Measurements from ENCODE around the gene TTLL9. TPM values are rescaled to one million over a fixed set of nuclear protein-coding genes. Genes with fewer than 3 reads are reported as not detected.
"Not testable (repeated sequence)": the region's sequence is repeated elsewhere in the genome, so short reads cannot be mapped to it uniquely, and the experiment has no call there.

TTLL9 gene
- total RNA-seq, 1 donor from 2014 or later: 0.24 TPM

GRCh38 chr20:31927627-31928159 is 57.3 kb downstream of the TTLL9 start:
- DNase-seq (ENCODE audit: extremely low spot score, unreplicated experiment): no peak
- TF ChIP-seq CTCF (IDR thresholded peaks at IDR 0.05): no peak
- Mint-ChIP-seq H3K4me1 (ENCODE audit: unreplicated experiment) (no peaks in the 10 kb centered on the region), H3K36me3 (ENCODE audit: unreplicated experiment) (no peaks in the 10 kb centered on the region), H3K27ac (ENCODE audit: unreplicated experiment) (no peak overlapping the region), H3K9me3 (ENCODE audit: unreplicated experiment) (no peaks in the 10 kb centered on the region), H3K27me3 (ENCODE audit: unreplicated experiment) (peaks cover 57% of the 10 kb centered on the region), H3K4me3 (ENCODE audit: unreplicated experiment) (no peak overlapping the region)

- H3K4me1 Mint-ChIP-seq (ENCODE audit: unreplicated experiment); H3K9me3 Mint-ChIP-seq (ENCODE audit: unreplicated experiment); DNase-seq (ENCODE audit: extremely low spot score, unreplicated experiment); H3K36me3 Mint-ChIP-seq (ENCODE audit: unreplicated experiment); H3K27ac Mint-ChIP-seq (ENCODE audit: unreplicated experiment); H3K4me3 Mint-ChIP-seq (ENCODE audit: unreplicated experiment): not testable (repeated sequence)
- peaks cover 51% of the 10 kb centered on the region for H3K27me3 Mint-ChIP-seq (ENCODE audit: unreplicated experiment)
Observed at GRCh38 chr20:31929631-31930030, 59.2 kb downstream of the TTLL9 start.

- Mint-ChIP-seq H3K9me3 (ENCODE audit: unreplicated experiment) (no peaks in the 10 kb centered on the region), H3K36me3 (ENCODE audit: unreplicated experiment) (no peaks in the 10 kb centered on the region), H3K27me3 (ENCODE audit: unreplicated experiment) (peaks cover 45% of the 10 kb centered on the region), H3K27ac (ENCODE audit: unreplicated experiment) (no peak overlapping the region), H3K4me1 (ENCODE audit: unreplicated experiment) (no peaks in the 10 kb centered on the region), H3K4me3 (ENCODE audit: unreplicated experiment) (no peak overlapping the region)
- no peak for DNase-seq (ENCODE audit: extremely low spot score, unreplicated experiment)
- TF ChIP-seq CTCF (IDR thresholded peaks at IDR 0.05): no peak
Observed at GRCh38 chr20:31930779-31931178, 60.3 kb downstream of the TTLL9 start.

- no peak overlapping the region for H3K4me3 Mint-ChIP-seq (ENCODE audit: unreplicated experiment)
- H3K27me3 Mint-ChIP-seq (ENCODE audit: unreplicated experiment): peaks cover 26% of the 10 kb centered on the region
- H3K4me1 Mint-ChIP-seq (ENCODE audit: unreplicated experiment): no peaks in the 10 kb centered on the region
- H3K36me3 Mint-ChIP-seq (ENCODE audit: unreplicated experiment): no peaks in the 10 kb centered on the region
- TF ChIP-seq CTCF (IDR thresholded peaks at IDR 0.05): no peak
- no peak overlapping the region for H3K27ac Mint-ChIP-seq (ENCODE audit: unreplicated experiment)
- H3K9me3 Mint-ChIP-seq (ENCODE audit: unreplicated experiment): no peaks in the 10 kb centered on the region
- DNase-seq (ENCODE audit: extremely low spot score, unreplicated experiment): no peak
Observed at GRCh38 chr20:31933698-31934097, 63.3 kb downstream of the TTLL9 start.

GRCh38 chr20:31934491-31934890 is 64.1 kb downstream of the TTLL9 start:
- no peak for DNase-seq (ENCODE audit: extremely low spot score, unreplicated experiment)
- H3K27me3 Mint-ChIP-seq (ENCODE audit: unreplicated experiment): peaks cover 20% of the 10 kb centered on the region
- H3K4me1 Mint-ChIP-seq (ENCODE audit: unreplicated experiment): no peaks in the 10 kb centered on the region
- H3K4me3 Mint-ChIP-seq (ENCODE audit: unreplicated experiment): no peak overlapping the region
- no peak overlapping the region for H3K27ac Mint-ChIP-seq (ENCODE audit: unreplicated experiment)
- H3K9me3 Mint-ChIP-seq (ENCODE audit: unreplicated experiment): no peaks in the 10 kb centered on the region
- TF ChIP-seq CTCF (IDR thresholded peaks at IDR 0.05): no peak
- H3K36me3 Mint-ChIP-seq (ENCODE audit: unreplicated experiment): no peaks in the 10 kb centered on the region
